IMR-90 (cell line): ENCODE measurements around the gene BCAS1. TPM values are rescaled to one million over a fixed set of nuclear protein-coding genes. Genes with fewer than 3 reads are reported as not detected.

Experiments
- ATAC-seq: fragments of 200-7000 bp; cut with Tn5 transposase; 2 replicates; pipeline ENCODE4 v1.9.1; 2020; ENCODE audit warnings: low read depth, mild to moderate bottlenecking, moderate library complexity
- BruUV-seq: library from RNA; stranded (reverse); fragments of 400-500 nt; replicated peaks from 2 replicates; lab custom pipeline; 2021; lab: Mats Ljungman, UMichigan
- CTCF ChIA-PET: fragments of 300-600 bp; formaldehyde crosslinking; extraction: SDS; loops from one replicate; lab custom pipeline; 2021; ENCODE audit warnings: antibody characterized with exemption; lab: Yijun Ruan, JAX
- POLR2A ChIA-PET: fragments of 300-600 bp; sonication (Branson Sonifier 250); formaldehyde crosslinking; loops from one replicate; lab custom pipeline; 2022; ENCODE audit warnings: antibody characterized with exemption; ENCODE audit not compliant: unreplicated experiment; lab: Charles Lee
- DNase-seq: peaks from one replicate; pipeline ENCODE4 v3.0.0; 2013
- H2AFZ ChIP-seq: replicated peaks from 2 replicates; pipeline ENCODE3; 2013; ENCODE audit warnings: low read length, mild to moderate bottlenecking; ENCODE audit not compliant: poor library complexity
- H2AK5ac ChIP-seq: 2 replicates; pipeline ENCODE4 v1.6.1; 2013; ENCODE audit warnings: low read depth, low read length, inconsistent platforms
- H2AK9ac ChIP-seq: replicated peaks from 2 replicates; pipeline ENCODE3; 2013; ENCODE audit warnings: mild to moderate bottlenecking, low read depth, low read length, moderate library complexity; ENCODE audit not compliant: poor library complexity
- H2BK120ac ChIP-seq: 2 replicates; pipeline ENCODE4 v1.6.1; 2013; ENCODE audit warnings: low read depth, low read length, inconsistent platforms
- H2BK15ac ChIP-seq: 3 replicates; pipeline ENCODE4 v1.6.1; 2013; ENCODE audit warnings: low read depth, low read length, inconsistent platforms
- H2BK20ac ChIP-seq: 2 replicates; pipeline ENCODE4 v1.6.1; 2013; ENCODE audit warnings: low read depth, mild to moderate bottlenecking, inconsistent platforms, low read length, moderate library complexity
- H2BK5ac ChIP-seq: 2 replicates; pipeline ENCODE4 v1.6.1; 2013; ENCODE audit warnings: mild to moderate bottlenecking, low read depth, low read length, inconsistent platforms; ENCODE audit not compliant: poor library complexity, severe bottlenecking
- H3K14ac ChIP-seq: replicated peaks from 2 replicates; pipeline ENCODE4 v1.6.1; 2013; ENCODE audit warnings: low read depth, low read length, inconsistent platforms
- H3K18ac ChIP-seq: 2 replicates; pipeline ENCODE4 v1.6.1; 2013; ENCODE audit warnings: low read depth, low read length, control low read depth
- H3K23ac ChIP-seq: 2 replicates; pipeline ENCODE4 v1.6.1; 2013; ENCODE audit warnings: low read depth, low read length, inconsistent platforms
- H3K27ac ChIP-seq: 2 replicates; pipeline ENCODE4 v1.5.1; 2013; ENCODE audit warnings: mild to moderate bottlenecking, control low read depth, low read length; ENCODE audit not compliant: insufficient read depth
- H3K27me3 ChIP-seq: 2 replicates; pipeline ENCODE4 v1.6.1; 2013; ENCODE audit warnings: low read length; ENCODE audit not compliant: control insufficient read depth, insufficient read depth
- H3K36me3 ChIP-seq: 2 replicates; pipeline ENCODE4 v1.6.1; 2013; ENCODE audit warnings: low read length, mixed read lengths; ENCODE audit not compliant: control insufficient read depth, insufficient read depth
- H3K4ac ChIP-seq: 2 replicates; pipeline ENCODE4 v1.6.1; 2013; ENCODE audit warnings: low read depth, low read length, inconsistent platforms
- H3K4me1 ChIP-seq: 2 replicates; pipeline ENCODE4 v1.6.1; 2013; ENCODE audit warnings: low read length, mixed read lengths; ENCODE audit not compliant: control insufficient read depth, insufficient read depth
- H3K4me2 ChIP-seq: 2 replicates; pipeline ENCODE4 v1.6.1; 2013; ENCODE audit warnings: low read depth, mild to moderate bottlenecking, control low read depth, low read length, moderate library complexity
- H3K4me3 ChIP-seq: 2 replicates; pipeline ENCODE4 v1.5.1; 2013; ENCODE audit warnings: low read depth, mild to moderate bottlenecking, control low read depth, low read length, moderate library complexity; ENCODE audit not compliant: insufficient read depth
- H3K56ac ChIP-seq: 2 replicates; pipeline ENCODE4 v1.6.1; 2013; ENCODE audit warnings: low read length, inconsistent platforms; ENCODE audit not compliant: insufficient read depth; ENCODE audit errors: extremely low read depth
- H3K79me1 ChIP-seq, 2 experiments: 2 replicates each; pipeline ENCODE4 v1.6.1; 2013; ENCODE audit warnings: low read length in 2 of 2, inconsistent platforms in 1 of 2, low read depth in 1 of 2
- H3K9ac ChIP-seq: 2 replicates; pipeline ENCODE4 v1.6.1; 2013; ENCODE audit warnings: low read depth, low read length, control low read depth
- H3K9me1 ChIP-seq: 2 replicates; pipeline ENCODE4 v1.6.1; 2013; ENCODE audit warnings: low read length, inconsistent platforms; ENCODE audit not compliant: insufficient read depth
- H3K9me3 ChIP-seq: 2 replicates; pipeline ENCODE4 v1.6.1; 2013; ENCODE audit warnings: low read length; ENCODE audit not compliant: control insufficient read depth, insufficient read depth
- H4K20me1 ChIP-seq: 2 replicates; pipeline ENCODE4 v1.6.1; 2013; ENCODE audit warnings: low read length, inconsistent platforms; ENCODE audit not compliant: insufficient read depth
- H4K5ac ChIP-seq: 2 replicates; pipeline ENCODE4 v1.6.1; 2013; ENCODE audit warnings: mild to moderate bottlenecking, low read depth, low read length, control low read depth
- H4K8ac ChIP-seq, 2 experiments: 2 replicates each; pipeline ENCODE4 v1.6.1; 2013; ENCODE audit warnings: low read depth in 2 of 2, low read length in 2 of 2, control low read depth in 1 of 2, inconsistent platforms in 1 of 2
- H4K91ac ChIP-seq: 2 replicates; pipeline ENCODE4 v1.6.1; 2013; ENCODE audit warnings: low read depth, low read length, inconsistent platforms; ENCODE audit not compliant: insufficient read depth
- BHLHE40 ChIP-seq: fragments of 150-350 bp; IDR thresholded peaks from 2 replicates; pipeline ENCODE4 v1.6.1; 2016; ENCODE audit warnings: mild to moderate bottlenecking, low read depth, low read length
- CEBPB ChIP-seq: IDR thresholded peaks from 2 replicates; pipeline ENCODE4 v1.6.1; 2012; ENCODE audit warnings: low read depth, low read length, improper control_type of control experiment
- CHD1 ChIP-seq: IDR thresholded peaks from 2 replicates; pipeline ENCODE4 v1.6.1; 2012; ENCODE audit warnings: low read depth, low read length, improper control_type of control experiment
- CTCF ChIP-seq: conservative IDR thresholded peaks from 2 replicates; pipeline ENCODE4 v1.5.1; 2012; ENCODE audit warnings: mild to moderate bottlenecking, low read depth, low read length, improper control_type of control experiment
- FOS ChIP-seq: fragments of 150-350 bp; IDR thresholded peaks from 2 replicates; pipeline ENCODE4 v1.6.1; 2016; ENCODE audit warnings: low read depth, low read length
- MAFK ChIP-seq: IDR thresholded peaks from 2 replicates; pipeline ENCODE4 v1.6.1; 2012; ENCODE audit warnings: low read depth, low read length, improper control_type of control experiment
- MAZ ChIP-seq: IDR thresholded peaks from 2 replicates; pipeline ENCODE4 v1.6.1; 2012; ENCODE audit warnings: low read depth, mild to moderate bottlenecking, low read length, improper control_type of control experiment, moderate library complexity, borderline replicate concordance
- MXI1 ChIP-seq: IDR thresholded peaks from 2 replicates; pipeline ENCODE4 v1.6.1; 2012; ENCODE audit warnings: low read depth, mild to moderate bottlenecking, low read length, moderate library complexity, borderline replicate concordance
- NFE2L2 ChIP-seq: fragments of 150-350 bp; IDR thresholded peaks from 2 replicates; pipeline ENCODE4 v1.6.1; 2016; ENCODE audit warnings: low read depth, mild to moderate bottlenecking, low read length
- POLR2A ChIP-seq: IDR thresholded peaks from 2 replicates; pipeline ENCODE4 v1.6.1; 2012; ENCODE audit warnings: mild to moderate bottlenecking, low read depth, low read length
- RAD21 ChIP-seq: IDR thresholded peaks from 2 replicates; pipeline ENCODE4 v1.6.1; 2012; ENCODE audit warnings: low read length, improper control_type of control experiment
- RCOR1 ChIP-seq: IDR thresholded peaks from 2 replicates; pipeline ENCODE4 v1.6.1; 2012; ENCODE audit warnings: mild to moderate bottlenecking, low read length, improper control_type of control experiment; ENCODE audit not compliant: insufficient replicate concordance
- RFX5 ChIP-seq: IDR thresholded peaks from 2 replicates; pipeline ENCODE4 v1.8.0; 2012; ENCODE audit warnings: low read depth, mild to moderate bottlenecking, low read length, moderate library complexity
- SMC3 ChIP-seq: fragments of 150-350 bp; IDR thresholded peaks from 2 replicates; pipeline ENCODE4 v1.6.1; 2016; ENCODE audit warnings: low read depth, mild to moderate bottlenecking, antibody characterized with exemption, low read length, moderate library complexity
- USF2 ChIP-seq: fragments of 150-350 bp; IDR thresholded peaks from 2 replicates; pipeline ENCODE4 v1.6.1; 2017; ENCODE audit warnings: mild to moderate bottlenecking, antibody characterized with exemption, low read length, low read depth
- dilution Hi-C: fragments of 300-500 bp; cut with HindIII; formaldehyde crosslinking; loops from one replicate; pipeline ENCODE4 v1.14.3; 2018; ENCODE audit warnings: low sequenced_read_pairs; ENCODE audit not compliant: unreplicated experiment
- in situ Hi-C: fragments of 300-500 bp; cut with MboI; formaldehyde crosslinking; loops from 3 replicates; pipeline ENCODE4 v1.14.3; 2019; ENCODE audit warnings: low sequenced_read_pairs, inconsistent platforms, mixed read lengths
- intact Hi-C: fragments of 100-400 bp; cut with micrococcal nuclease; formaldehyde crosslinking; loops from 2 replicates; pipeline ENCODE4 v1.10.0; 2022
- polyA plus RNA-seq, 3 experiments: library from polyadenylated mRNA; depleted of rRNA; stranded (reverse); fragments of >200 nt; gene quantifications; 2 replicates each; pipeline ENCODE4 v1.2.3, GENCODE V29; 2012; ENCODE audit warnings: low replicate concordance in 1 of 3
- total RNA-seq: library from RNA; depleted of rRNA; stranded (reverse); fragments of >200 nt; gene quantifications from 2 replicates; pipeline ENCODE4 v1.2.3, GENCODE V29; 2012
- TF ChIP-seq, protein P1 (sequence below): fragments of 150-350 bp; IDR thresholded peaks from 2 replicates; pipeline ENCODE4 v1.6.1; 2016; ENCODE audit warnings: low read depth, mild to moderate bottlenecking, low read length, moderate library complexity, borderline replicate concordance

The BCAS1 gene
- total and polyA plus RNA-seq, 2 of the 4 experiments (the other 2 are of a cell fraction): under 0.01 TPM; not detected in 1

DNA sequence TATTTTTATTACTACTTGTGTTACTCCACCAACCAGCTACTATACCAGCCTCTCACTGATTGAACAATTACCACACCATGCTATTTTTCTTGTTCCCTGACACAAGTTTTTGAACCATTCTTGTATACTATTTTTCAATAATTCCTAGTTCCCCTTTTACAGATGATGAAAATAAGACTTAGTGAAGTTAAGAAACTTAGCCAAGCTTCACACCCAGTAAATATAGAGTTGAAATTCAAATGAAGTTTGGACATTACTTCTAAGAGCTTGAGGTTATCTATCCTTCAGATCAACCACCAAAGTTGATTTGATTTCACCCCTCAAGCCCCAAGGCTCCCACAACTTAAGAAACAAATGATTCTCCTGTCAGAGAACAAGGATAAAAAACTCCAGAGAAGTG is 13.1 kb upstream of the BCAS1 start:
- DNase-seq (no peak), ATAC-seq (no peak)
- H3K14ac ChIP-seq: no peak overlapping the region
- H2AK5ac ChIP-seq: no peak overlapping the region
- in situ Hi-C loops: loop anchor here (25.0 kb wide), 1 partner anchor 96 kb away; no protein-coding TSS in a partner anchor
- dilution Hi-C loops: loop anchor here (25.0 kb wide), 1 partner anchor 104 kb away; no protein-coding TSS in a partner anchor
- H2BK15ac ChIP-seq: no peak overlapping the region
- no peaks in the 10 kb centered on the region for H4K20me1 ChIP-seq
- TF ChIP-seq SMC3: no peak
- TF ChIP-seq FOS: no peak
- TF ChIP-seq BHLHE40: no peak
- no peak for TF ChIP-seq CTCF
- no peak for TF ChIP-seq CEBPB
- TF ChIP-seq USF2: no peak
- TF ChIP-seq CHD1: no peak
- no peak for TF ChIP-seq NFE2L2
- TF ChIP-seq POLR2A: no peak
- TF ChIP-seq MAFK: no peak
- TF ChIP-seq MXI1: no peak
- TF ChIP-seq RAD21: no peak
- no peak for TF ChIP-seq MAZ
- TF ChIP-seq RCOR1: no peak
- TF ChIP-seq, protein P1, sequence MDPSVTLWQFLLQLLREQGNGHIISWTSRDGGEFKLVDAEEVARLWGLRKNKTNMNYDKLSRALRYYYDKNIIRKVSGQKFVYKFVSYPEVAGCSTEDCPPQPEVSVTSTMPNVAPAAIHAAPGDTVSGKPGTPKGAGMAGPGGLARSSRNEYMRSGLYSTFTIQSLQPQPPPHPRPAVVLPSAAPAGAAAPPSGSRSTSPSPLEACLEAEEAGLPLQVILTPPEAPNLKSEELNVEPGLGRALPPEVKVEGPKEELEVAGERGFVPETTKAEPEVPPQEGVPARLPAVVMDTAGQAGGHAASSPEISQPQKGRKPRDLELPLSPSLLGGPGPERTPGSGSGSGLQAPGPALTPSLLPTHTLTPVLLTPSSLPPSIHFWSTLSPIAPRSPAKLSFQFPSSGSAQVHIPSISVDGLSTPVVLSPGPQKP: no peak
- TF ChIP-seq RFX5: no peak
- no peak overlapping the region for H3K18ac ChIP-seq
- H3K27ac ChIP-seq: no peak overlapping the region
- intact Hi-C loops: no loop called here
- H4K91ac ChIP-seq: no peak overlapping the region
- H3K9ac ChIP-seq: no peak overlapping the region
- H2BK120ac ChIP-seq: no peak overlapping the region
- no peaks in the 10 kb centered on the region for H3K4me1 ChIP-seq
- H3K4me3 ChIP-seq: no peak overlapping the region
- CTCF ChIA-PET: interaction anchor here (0.7 kb wide), 1 partner anchor 112 kb away, joined by 3 read pairs; no protein-coding TSS in a partner anchor
- POLR2A ChIA-PET: no interaction called here
- no peaks in the 10 kb centered on the region for H3K79me1 ChIP-seq
- H3K27me3 ChIP-seq: no peaks in the 10 kb centered on the region
- H3K56ac ChIP-seq: no peak overlapping the region
- H2AK9ac ChIP-seq: no peak overlapping the region
- H3K9me3 ChIP-seq: no peaks in the 10 kb centered on the region
- H4K8ac ChIP-seq: no peak overlapping the region
- H3K23ac ChIP-seq: no peak overlapping the region
- no peak overlapping the region for H3K4ac ChIP-seq
- no peaks in the 10 kb centered on the region for H3K9me1 ChIP-seq
- H2BK20ac ChIP-seq: no peak overlapping the region
- H2AFZ ChIP-seq: no peak overlapping the region
- no TSS peak for BruUV-seq
- no peak overlapping the region for H2BK5ac ChIP-seq
- no peak overlapping the region for H4K5ac ChIP-seq
- no peak overlapping the region for H3K4me2 ChIP-seq
- H3K36me3 ChIP-seq: no peaks in the 10 kb centered on the region
